K562 (cell line): ENCODE results near the gene SEC61A2. TPM values are rescaled to one million over a fixed set of nuclear protein-coding genes. Genes with fewer than 3 reads are reported as not detected.

Source experiments
- ATAC-seq: fragments of 200-7000 bp; cut with Tn5 transposase; 3 replicates; pipeline ENCODE4 v1.9.1; 2020; ENCODE audit warnings: moderate library complexity
- BruUV-seq: library from RNA; stranded (reverse); fragments of 400-500 nt; replicated peaks from 2 replicates; lab custom pipeline; 2021; lab: Mats Ljungman, UMichigan
- CTCF ChIA-PET: fragments of 300-600 bp; formaldehyde crosslinking; extraction: SDS; loops from one replicate; lab custom pipeline; 2021; ENCODE audit warnings: low intra/inter-chr PET ratio; lab: Yijun Ruan, JAX
- POLR2A ChIA-PET: fragments of 300-600, 350-650 bp; sonication (Branson Sonifier 250); formaldehyde crosslinking; extraction: SDS; loops from one replicate; lab custom pipeline; 2021; ENCODE audit warnings: antibody characterized with exemption, inconsistent platforms; lab: Yijun Ruan, JAX
- DNase-seq, 4 experiments: peaks; one replicate each; pipeline versions ENCODE4 v3.0.0 to v3.0.0-alpha.2; 2011 to 2018; ENCODE audit warnings: low spot score in 3 of 4, mixed read lengths in 3 of 4; ENCODE audit errors: extremely low read depth in 1 of 4
- FAIRE-seq: peaks from 2 replicates; lab custom pipeline; 2011; peaks lifted over from hg19 to GRCh38; lab: Jason Lieb, UNC
- H2AFZ ChIP-seq: 2 replicates; pipeline ENCODE4 v1.6.0; 2011; ENCODE audit warnings: low read depth, low read length, control low read depth, inconsistent platforms
- H3K27ac ChIP-seq: fragments of 200-600 bp; 3 replicates; pipeline ENCODE4 v1.8.0; 2011; ENCODE audit warnings: low read depth, mild to moderate bottlenecking, control low read depth, inconsistent platforms, low read length, moderate library complexity, mixed read lengths; ENCODE audit errors: extremely low read depth
- H3K27me3 ChIP-seq, 2 experiments: fragments of 300-600 bp in 1 of 2; 2 replicates in 1 of 2; 3 replicates in 1 of 2; pipeline versions ENCODE4 v1.6.0 to v1.8.0; 2011; ENCODE audit warnings: inconsistent platforms in 2 of 2, low read length in 2 of 2, mild to moderate bottlenecking in 1 of 2, mixed read lengths in 1 of 2, moderate library complexity in 1 of 2; ENCODE audit not compliant: control insufficient read depth in 2 of 2, insufficient read depth in 2 of 2
- H3K36me3 ChIP-seq: fragments of 300-600 bp; 3 replicates; pipeline ENCODE4 v1.8.0; 2011; ENCODE audit warnings: mild to moderate bottlenecking, low read length, inconsistent platforms; ENCODE audit not compliant: control insufficient read depth, insufficient read depth
- H3K4me1 ChIP-seq, 2 experiments: fragments of 200-600 bp in 1 of 2; replicated peaks in 1 of 2; 2 replicates in 1 of 2; 3 replicates in 1 of 2; pipeline versions ENCODE4 v1.5.1 to v1.8.0; 2011; ENCODE audit warnings: inconsistent platforms in 2 of 2, low read length in 2 of 2, mild to moderate bottlenecking in 1 of 2, mixed read lengths in 1 of 2, moderate library complexity in 1 of 2; ENCODE audit not compliant: control insufficient read depth in 2 of 2, insufficient read depth in 2 of 2
- H3K4me2 ChIP-seq: 2 replicates; pipeline ENCODE4 v1.6.1; 2011; ENCODE audit warnings: low read length, control low read depth, inconsistent platforms, mixed read lengths; ENCODE audit not compliant: insufficient read depth
- H3K4me3 ChIP-seq: fragments of 200-600 bp; sonication (generic), shearing (Covaris generic); 2 replicates; pipeline ENCODE4 v1.5.1; 2016; ENCODE audit warnings: control low read depth, inconsistent platforms
- H3K79me2 ChIP-seq: fragments of 200-600 bp; 3 replicates; pipeline ENCODE4 v1.8.0; 2011; ENCODE audit warnings: low read length, inconsistent platforms; ENCODE audit not compliant: control insufficient read depth, insufficient read depth
- H3K9ac ChIP-seq, 2 experiments: 2 replicates each; pipeline versions ENCODE4 v1.6.0 to v1.6.1; 2011; ENCODE audit warnings: low read depth in 2 of 2, low read length in 2 of 2, control low read depth in 1 of 2, inconsistent platforms in 1 of 2, mild to moderate bottlenecking in 1 of 2, mixed read lengths in 1 of 2; ENCODE audit not compliant: insufficient read depth in 1 of 2
- H3K9me1 ChIP-seq: one replicate; pipeline ENCODE4 v1.6.0; 2011; ENCODE audit warnings: inconsistent platforms, mild to moderate bottlenecking, low read length, moderate library complexity; ENCODE audit not compliant: control insufficient read depth, insufficient read depth
- H3K9me3 ChIP-seq: replicated peaks from 2 replicates; pipeline ENCODE4 v1.5.1; 2011; ENCODE audit warnings: low read depth, low read length, inconsistent platforms; ENCODE audit not compliant: control insufficient read depth, insufficient read depth
- H4K20me1 ChIP-seq: replicated peaks from 2 replicates; pipeline ENCODE4 v1.6.1; 2011; ENCODE audit warnings: low read length, inconsistent platforms, mixed read lengths; ENCODE audit not compliant: control insufficient read depth, insufficient read depth
- BACH1 ChIP-seq: fragments of 200-800 bp; sonication (Bioruptor generic); IDR thresholded peaks from 2 replicates; pipeline ENCODE4 v1.6.1; 2016; ENCODE audit warnings: missing genetic modification characterization, missing compliant biosample characterization
- BMI1 ChIP-seq: fragments of 150-350 bp; IDR thresholded peaks from 2 replicates; pipeline ENCODE4 v1.6.1; 2014; ENCODE audit warnings: low read length
- ELF1 ChIP-seq: fragments of 200-800 bp; sonication (Bioruptor generic); IDR thresholded peaks from 2 replicates; pipeline ENCODE4 v1.6.1; 2016; ENCODE audit warnings: missing genetic modification characterization, missing compliant biosample characterization
- HDAC6 ChIP-seq: IDR thresholded peaks from 2 replicates; pipeline ENCODE4 v1.6.1; 2012; ENCODE audit warnings: low read depth, mild to moderate bottlenecking, control low read depth, inconsistent platforms, low read length, moderate library complexity
- JUND ChIP-seq, 2 experiments: IDR thresholded peaks; 2 replicates in 1 of 2; 3 replicates in 1 of 2; pipeline ENCODE4 v1.6.1; 2011; ENCODE audit warnings: borderline replicate concordance in 2 of 2, low read depth in 2 of 2, low read length in 2 of 2, improper control_type of control experiment in 1 of 2, missing biosample characterization in 1 of 2, missing genetic modification characterization in 1 of 2, missing genetic modification reagents in 1 of 2
- MEIS2 ChIP-seq: fragments of 450-650 bp; IDR thresholded peaks from 2 replicates; pipeline ENCODE4 v1.6.1; 2014; ENCODE audit warnings: mild to moderate bottlenecking; ENCODE audit not compliant: partially characterized antibody
- POLR2A ChIP-seq: fragments of 450-650 bp; conservative IDR thresholded peaks from 2 replicates; pipeline ENCODE4 v1.6.1; 2016
- PTBP1 ChIP-seq: fragments of 200-400 bp; formaldehyde crosslinking; IDR thresholded peaks from 2 replicates; pipeline ENCODE4 v1.6.1; 2017; ENCODE audit warnings: low read depth, low read length
- USF2 ChIP-seq: sonication (generic); formaldehyde crosslinking; IDR thresholded peaks from 2 replicates; pipeline ENCODE4 v1.5.0; 2020; ENCODE audit warnings: missing genetic modification reagents
- ZC3H4 ChIP-seq: sonication (generic); formaldehyde crosslinking; IDR thresholded peaks from 2 replicates; pipeline ENCODE4 v1.9.0; 2021; ENCODE audit warnings: missing genetic modification reagents, borderline replicate concordance
- ZNF121 ChIP-seq: sonication (generic); formaldehyde crosslinking; conservative IDR thresholded peaks from 2 replicates; pipeline ENCODE4 v1.8.0; 2022; ENCODE audit warnings: missing genetic modification reagents
- ZNF232 ChIP-seq: sonication (generic); formaldehyde crosslinking; IDR thresholded peaks from 2 replicates; pipeline ENCODE4 v1.8.0; 2022; ENCODE audit warnings: mild to moderate bottlenecking, missing genetic modification reagents
- ZNF395 ChIP-seq: fragments of 200-800 bp; sonication (Bioruptor generic); IDR thresholded peaks from 2 replicates; pipeline ENCODE4 v1.6.1; 2017; ENCODE audit warnings: missing genetic modification characterization, missing compliant biosample characterization
- ZNF77 ChIP-seq: fragments of 250-450 bp; sonication (Bioruptor Pico); IDR thresholded peaks from 2 replicates; pipeline ENCODE4 v1.5.0; 2020
- WGBS: fragments of 100-300 bp; shearing (Covaris generic); methylation state at CpG from one replicate; pipeline ENCODE4 v1.1.6; 2016; ENCODE audit warnings: low coverage, mixed read lengths; ENCODE audit not compliant: insufficient coverage; ENCODE audit errors: missing lambda C conversion rate; 5-methylcytosine and 5-hydroxymethylcytosine counted together
- in situ Hi-C: fragments of 300-500 bp; cut with MboI; formaldehyde crosslinking; loops from 4 replicates; pipeline ENCODE4 v1.15.0; 2018; ENCODE audit warnings: inconsistent platforms, mixed read lengths
- intact Hi-C: fragments of 100-400 bp; cut with micrococcal nuclease; formaldehyde crosslinking; loops from 2 replicates; pipeline ENCODE4 v1.14.2; 2022
- polyA plus RNA-seq, 8 experiments: library from polyadenylated mRNA; depleted of rRNA in 4 of 8; stranded (reverse) in 5 of 8; unstranded in 3 of 8; fragments of >200 nt; fragmentation: Nextera tagmentation in 2 of 8; fragmentation: Illumina TruSeq in 1 of 8; extraction: Ambion mirVana in 2 of 8; extraction: Trizol in 1 of 8; gene quantifications; 2 replicates each; pipeline versions ENCODE4 v1.2.1 to v1.2.3, GENCODE V29; 2011 to 2014; ENCODE audit warnings: inconsistent platforms in 1 of 8, missing spikeins in 1 of 8
- total RNA-seq, 7 experiments: library from RNA; depleted of rRNA in 6 of 7; stranded (reverse); fragments of >200 nt in 6 of 7; fragmentation: Illumina TruSeq in 2 of 7; extraction: Trizol in 2 of 7; gene quantifications; 2 replicates each; pipeline versions ENCODE4 v1.2.1 to v1.2.3, GENCODE V29; 2011 to 2021; ENCODE audit warnings: low replicate concordance in 1 of 7
- TF ChIP-seq, protein P1 (sequence below): fragments of 250-450 bp; sonication (Bioruptor Pico); IDR thresholded peaks from 2 replicates; pipeline ENCODE4 v1.6.1; 2021; ENCODE audit warnings: mild to moderate bottlenecking

Gene SEC61A2
- total and polyA plus RNA-seq, 9 of the 15 experiments (the other 6 are each of a cell fraction or from before 2014, with no cell fraction given) = 1.2 to 9.7 (median 3.9) TPM

DNA sequence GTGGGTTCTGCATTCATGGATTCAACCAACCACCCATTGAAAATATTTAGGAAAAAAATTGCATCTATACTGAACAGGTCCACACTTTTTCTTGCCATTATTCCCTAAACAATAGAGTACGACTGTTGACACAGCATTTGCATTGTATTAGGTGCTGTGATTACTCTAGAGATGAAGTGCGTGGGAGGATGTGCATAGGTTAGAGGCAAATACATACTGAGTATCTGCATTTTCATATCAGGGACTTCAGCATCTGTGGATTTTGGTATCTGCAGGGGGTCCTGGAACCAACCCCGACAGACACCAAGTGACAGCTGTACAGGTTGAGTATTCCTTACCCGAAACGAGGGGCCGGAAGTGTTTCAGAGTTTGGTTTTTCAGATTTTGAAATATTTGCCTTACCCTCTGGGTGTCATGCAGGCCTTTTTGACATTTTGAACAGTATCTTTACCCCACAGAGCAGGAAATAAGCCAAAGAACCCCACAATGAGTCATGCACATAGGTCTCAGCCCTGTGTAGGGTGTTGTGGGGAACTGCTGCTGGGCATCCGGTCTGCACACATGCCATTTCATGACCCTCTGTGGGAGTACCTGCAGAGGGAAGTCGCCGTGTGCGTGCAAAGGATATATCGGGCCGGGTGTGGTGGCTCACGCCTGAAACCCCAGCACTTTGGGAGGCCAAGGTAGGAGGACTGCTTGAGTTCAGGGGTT, 51.7 kb downstream of the SEC61A2 start:
- in situ Hi-C loops (no loop called here), intact Hi-C loops (no loop called here)
- 92% methylated on average over 13 of the region's 13 CpGs for WGBS
- DNase-seq = no peak
- H3K9ac ChIP-seq = no peak overlapping the region
- no peaks in the 10 kb centered on the region for H3K9me1 ChIP-seq
- H2AFZ ChIP-seq = no peak overlapping the region
- POLR2A ChIA-PET = interaction anchor here (1.3 to 1.8 kb wide), 2 partner anchors 11 to 14 kb away, joined by 4 to 11 read pairs; partner anchors contain the start of genes CDC123 and NUDT5
- no peak for ATAC-seq
- CTCF ChIA-PET = no interaction called here
- peaks cover 83% of the 10 kb centered on the region; the same call in 2 of the 3 replicates for H3K36me3 ChIP-seq
- no peak overlapping the region for H3K4me3 ChIP-seq
- H3K79me2 ChIP-seq = no peaks in the 10 kb centered on the region
- BruUV-seq = no TSS peak
- H4K20me1 ChIP-seq = no peaks in the 10 kb centered on the region
- H3K27me3 ChIP-seq = no peaks in the 10 kb centered on the region
- H3K9me3 ChIP-seq = no peaks in the 10 kb centered on the region
- no peak for FAIRE-seq
- no peak overlapping the region for H3K27ac ChIP-seq
- H3K4me2 ChIP-seq = no peak overlapping the region
- H3K4me1 ChIP-seq = no peaks in the 10 kb centered on the region
- TF ChIP-seq JUND (IDR thresholded peaks at IDR 0.05; ENCODE audit: borderline replicate concordance, low read depth, low read length) = no peak
- TF ChIP-seq JUND (tag; IDR thresholded peaks at IDR 0.05; ENCODE audit: borderline replicate concordance, low read depth, low read length) = no peak
- TF ChIP-seq, protein P1, sequence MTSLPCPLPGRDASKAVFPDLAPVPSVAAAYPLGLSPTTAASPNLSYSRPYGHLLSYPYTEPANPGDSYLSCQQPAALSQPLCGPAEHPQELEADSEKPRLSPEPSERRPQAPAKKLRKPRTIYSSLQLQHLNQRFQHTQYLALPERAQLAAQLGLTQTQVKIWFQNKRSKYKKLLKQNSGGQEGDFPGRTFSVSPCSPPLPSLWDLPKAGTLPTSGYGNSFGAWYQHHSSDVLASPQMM (CRISPR knock-in tag) = no peak
- TF ChIP-seq BACH1 (tag) = no peak
- no peak for TF ChIP-seq ZC3H4
- no peak for TF ChIP-seq PTBP1
- TF ChIP-seq ELF1 (tag) = no peak
- no peak for TF ChIP-seq ZNF77 (CRISPR knock-in tag)
- no peak for TF ChIP-seq BMI1
- no peak for TF ChIP-seq USF2 (CRISPR knock-in tag)
- TF ChIP-seq ZNF121 (CRISPR knock-in tag) = 0 out of 2 replicates have a peak, but pooled peaks have one; percentile 19
- no peak for TF ChIP-seq ZNF232 (CRISPR knock-in tag)
- no peak for TF ChIP-seq HDAC6
- TF ChIP-seq MEIS2 = no peak
- TF ChIP-seq POLR2A = 0 out of 2 replicates have a peak, but pooled peaks have one; percentile 17
- no peak for TF ChIP-seq ZNF395
